Lower leg skin (tissue), 3 donors: ENCODE measurements around the gene SPTBN4.

ENCODE experiments used
- CTCF ChIP-seq, 3 donors: fragments of 450-650 bp; IDR thresholded peaks; one replicate each; pipeline ENCODE4 v1.5.1; 2016; ENCODE audit warnings: antibody characterized with exemption in 3 of 3, mild to moderate bottlenecking in 3 of 3, moderate library complexity in 2 of 3
- POLR2A ChIP-seq, 2 donors: fragments of 450-650 bp; IDR thresholded peaks; one replicate each; pipeline ENCODE4 v1.6.1; 2016 to 2017; ENCODE audit warnings: antibody characterized with exemption in 2 of 2, mild to moderate bottlenecking in 1 of 2, moderate library complexity in 1 of 2

GRCh38 chr19:40556953-40557530 lies 90.2 kb downstream of the SPTBN4 start:
- TF ChIP-seq CTCF (IDR thresholded peaks at IDR 0.05) (no peak), POLR2A (IDR thresholded peaks at IDR 0.05) (no peak)
